Uterus (tissue), 2 donors: Measurements from ENCODE around the gene ADAMTS9.

Experiments
- POLR2A ChIP-seq, 2 donors: fragments of 450-650 bp; IDR thresholded peaks; one replicate each; pipeline ENCODE4 v1.6.1; 2016; ENCODE audit warnings: antibody characterized with exemption in 2 of 2, mild to moderate bottlenecking in 1 of 2, moderate library complexity in 1 of 2
- TF ChIP-seq, protein P1 (sequence below), 4 experiments: fragments of 200-600 bp in 2 of 4; fragments of 450-650 bp in 2 of 4; sonication (generic) in 2 of 4; IDR thresholded peaks; one replicate each; pipeline ENCODE4 v1.5.1; 2016 to 2019; ENCODE audit warnings: antibody characterized with exemption in 4 of 4, mild to moderate bottlenecking in 2 of 4, moderate library complexity in 1 of 4

DNA sequence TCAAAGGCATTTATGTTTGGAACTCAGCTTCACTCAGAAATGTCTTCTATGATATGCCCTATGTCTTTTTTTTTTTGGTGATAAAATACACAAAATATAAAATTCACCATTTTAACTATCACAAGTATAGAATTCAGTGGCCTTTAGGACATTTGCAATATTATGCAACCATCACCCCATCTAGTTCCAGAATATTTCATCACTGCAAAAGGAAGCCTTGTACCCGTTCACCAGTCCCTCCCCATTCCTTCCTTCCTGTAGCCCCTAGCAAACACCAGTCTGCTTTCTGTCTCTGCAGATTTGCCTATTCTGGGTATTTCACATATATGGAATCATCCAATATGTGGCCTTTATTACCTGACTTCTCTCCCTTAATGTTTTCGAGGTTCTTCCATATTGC is 134.8 kb downstream of the ADAMTS9 start:
- TF ChIP-seq, protein P1, sequence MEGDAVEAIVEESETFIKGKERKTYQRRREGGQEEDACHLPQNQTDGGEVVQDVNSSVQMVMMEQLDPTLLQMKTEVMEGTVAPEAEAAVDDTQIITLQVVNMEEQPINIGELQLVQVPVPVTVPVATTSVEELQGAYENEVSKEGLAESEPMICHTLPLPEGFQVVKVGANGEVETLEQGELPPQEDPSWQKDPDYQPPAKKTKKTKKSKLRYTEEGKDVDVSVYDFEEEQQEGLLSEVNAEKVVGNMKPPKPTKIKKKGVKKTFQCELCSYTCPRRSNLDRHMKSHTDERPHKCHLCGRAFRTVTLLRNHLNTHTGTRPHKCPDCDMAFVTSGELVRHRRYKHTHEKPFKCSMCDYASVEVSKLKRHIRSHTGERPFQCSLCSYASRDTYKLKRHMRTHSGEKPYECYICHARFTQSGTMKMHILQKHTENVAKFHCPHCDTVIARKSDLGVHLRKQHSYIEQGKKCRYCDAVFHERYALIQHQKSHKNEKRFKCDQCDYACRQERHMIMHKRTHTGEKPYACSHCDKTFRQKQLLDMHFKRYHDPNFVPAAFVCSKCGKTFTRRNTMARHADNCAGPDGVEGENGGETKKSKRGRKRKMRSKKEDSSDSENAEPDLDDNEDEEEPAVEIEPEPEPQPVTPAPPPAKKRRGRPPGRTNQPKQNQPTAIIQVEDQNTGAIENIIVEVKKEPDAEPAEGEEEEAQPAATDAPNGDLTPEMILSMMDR (IDR thresholded peaks at IDR 0.05) = no peak
- TF ChIP-seq POLR2A (IDR thresholded peaks at IDR 0.05) = no peak
